ENCODE data around the gene HMGXB3.

Gene HMGXB3

DNA sequence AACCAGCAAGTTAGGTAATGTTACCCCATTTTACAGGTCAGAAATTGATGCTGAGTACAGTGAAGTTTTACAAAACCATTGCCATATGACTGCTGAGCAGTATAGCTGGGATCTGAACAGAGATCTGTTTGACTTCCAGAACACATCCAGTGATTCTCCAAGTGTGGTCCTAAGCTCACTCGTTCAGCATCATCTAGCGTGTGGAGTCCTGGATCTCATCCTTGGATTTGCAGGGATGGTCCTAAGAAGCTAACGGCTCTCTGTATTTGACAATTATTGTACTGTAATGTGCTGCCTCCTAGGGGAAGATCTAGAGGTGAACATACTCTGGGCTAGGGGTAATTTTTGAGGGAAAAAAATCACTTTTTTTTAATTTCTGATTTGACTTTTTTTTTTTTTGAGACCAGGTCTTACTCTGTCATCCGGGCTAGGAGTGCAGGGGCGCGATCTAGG, 38.6 kb upstream of the HMGXB3 start:
- Mint-ChIP-seq H3K9me3 (no peaks in the 10 kb centered on the region), H3K4me3 (peak overlapping the region; percentile 91), H3K4me1 (peaks cover 35% of the 10 kb centered on the region), H3K27ac (ENCODE audit: low read depth) (no peak overlapping the region), H3K27me3 (no peaks in the 10 kb centered on the region), H3K36me3 (ENCODE audit: insufficient read depth) (peaks cover 6% of the 10 kb centered on the region)
- DNase-seq (ENCODE audit: low spot score in 2 of 2), result no peak
- no peak for ATAC-seq (replicated peaks; ENCODE audit: extremely low read depth, poor library complexity, severe bottlenecking)

- ATAC-seq (replicated peaks; ENCODE audit: extremely low read depth, poor library complexity, severe bottlenecking) (no peak), DNase-seq (ENCODE audit: low spot score in 2 of 2) (no peak)
- H3K4me1 Mint-ChIP-seq, result peaks cover 35% of the 10 kb centered on the region
- no peaks in the 10 kb centered on the region for H3K9me3 Mint-ChIP-seq
- peaks cover 6% of the 10 kb centered on the region for H3K36me3 Mint-ChIP-seq (ENCODE audit: insufficient read depth)
- H3K27ac Mint-ChIP-seq (ENCODE audit: low read depth), result no peak overlapping the region
- H3K27me3 Mint-ChIP-seq, result no peaks in the 10 kb centered on the region
- H3K4me3 Mint-ChIP-seq, result no peak overlapping the region
Observed at GRCh38 chr5:149962601-149963300, 37.8 kb upstream of the HMGXB3 start.

- H3K27me3 Mint-ChIP-seq, result no peaks in the 10 kb centered on the region
Observed at GRCh38 chr5:149963729-149964128, 36.8 kb upstream of the HMGXB3 start.

DNA sequence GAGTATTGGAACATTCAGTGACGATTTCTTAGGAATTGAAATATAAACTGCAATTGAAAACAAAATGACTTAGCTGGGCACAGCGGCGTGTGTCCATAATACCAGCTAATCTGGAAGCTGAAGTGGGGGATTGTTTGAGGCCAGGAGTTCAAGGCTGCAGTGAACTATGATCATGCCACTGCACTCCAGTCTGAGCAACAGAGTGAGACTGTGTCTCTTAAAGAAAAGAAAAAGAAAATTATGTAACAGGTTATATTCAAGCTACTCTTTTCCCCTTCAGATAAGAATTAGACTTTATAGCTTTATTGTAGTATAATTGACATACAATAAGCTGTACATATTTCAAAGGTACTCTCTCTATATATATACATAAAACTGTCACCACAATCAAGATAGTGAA, 33.6 kb upstream of the HMGXB3 start:
- no peaks in the 10 kb centered on the region for H3K36me3 Mint-ChIP-seq (ENCODE audit: insufficient read depth)
- H3K27me3 Mint-ChIP-seq, result no peaks in the 10 kb centered on the region
- H3K27ac Mint-ChIP-seq (ENCODE audit: low read depth), result no peak overlapping the region
- peaks cover 25% of the 10 kb centered on the region for H3K4me1 Mint-ChIP-seq
- no peaks in the 10 kb centered on the region for H3K9me3 Mint-ChIP-seq
- DNase-seq (ENCODE audit: low spot score in 2 of 2) (no peak), ATAC-seq (replicated peaks; ENCODE audit: extremely low read depth, poor library complexity, severe bottlenecking) (no peak)
- H3K4me3 Mint-ChIP-seq, result no peak overlapping the region

More at GRCh38 chr5:149963729-149964128, 36.8 kb upstream of the HMGXB3 start:
- Mint-ChIP-seq H3K9me3 (no peaks in the 10 kb centered on the region), H3K4me3 (no peak overlapping the region), H3K27ac (ENCODE audit: low read depth) (no peak overlapping the region), H3K4me1 (peaks cover 35% of the 10 kb centered on the region), H3K36me3 (ENCODE audit: insufficient read depth) (peaks cover 6% of the 10 kb centered on the region)
- DNase-seq (ENCODE audit: low spot score in 2 of 2) (no peak), ATAC-seq (replicated peaks; ENCODE audit: extremely low read depth, poor library complexity, severe bottlenecking) (no peak)

GRCh38 chr5:149969181-149969930, 31.2 kb upstream of the HMGXB3 start:
- Mint-ChIP-seq H3K27ac (ENCODE audit: low read depth) (no peak overlapping the region), H3K9me3 (no peaks in the 10 kb centered on the region), H3K27me3 (no peaks in the 10 kb centered on the region), H3K4me1 (peaks cover 23% of the 10 kb centered on the region), H3K4me3 (no peak overlapping the region), H3K36me3 (ENCODE audit: insufficient read depth) (peaks cover 2% of the 10 kb centered on the region)
- DNase-seq (ENCODE audit: low spot score in 2 of 2) (no peak), ATAC-seq (replicated peaks; ENCODE audit: extremely low read depth, poor library complexity, severe bottlenecking) (no peak)

GRCh38 chr5:149975409-149975808, 25.1 kb upstream of the HMGXB3 start:
- no peak for ATAC-seq (replicated peaks; ENCODE audit: extremely low read depth, poor library complexity, severe bottlenecking)

DNA sequence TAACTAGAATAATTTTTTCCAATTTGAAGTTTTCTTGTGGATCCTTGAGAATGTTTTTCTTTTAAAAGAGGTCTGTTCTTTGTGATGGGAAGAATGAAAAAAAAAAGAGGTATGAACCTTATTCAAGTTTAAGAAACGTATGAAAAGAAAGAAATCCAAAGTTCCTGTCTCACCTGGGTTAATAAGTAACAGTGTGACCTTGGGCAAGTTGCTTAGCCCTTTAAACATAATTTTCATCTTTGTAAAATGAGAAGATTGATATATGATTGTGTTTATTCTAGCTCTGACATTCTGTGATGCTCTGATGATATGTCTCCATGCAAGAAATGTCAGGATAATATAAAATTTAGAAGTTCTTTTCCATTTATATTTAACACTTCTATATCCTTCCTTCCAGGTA, 20.6 kb upstream of the HMGXB3 start:
- no peak for ATAC-seq (replicated peaks; ENCODE audit: extremely low read depth, poor library complexity, severe bottlenecking)
- no peak overlapping the region for H3K27ac Mint-ChIP-seq (ENCODE audit: low read depth)
- no peak overlapping the region for H3K4me3 Mint-ChIP-seq
- DNase-seq (ENCODE audit: low spot score in 2 of 2), result no peak
- H3K36me3 Mint-ChIP-seq (ENCODE audit: insufficient read depth), result peaks cover 12% of the 10 kb centered on the region
- H3K27me3 Mint-ChIP-seq, result no peaks in the 10 kb centered on the region
- peaks cover 6% of the 10 kb centered on the region for H3K4me1 Mint-ChIP-seq
- no peaks in the 10 kb centered on the region for H3K9me3 Mint-ChIP-seq

More at GRCh38 chr5:149975409-149975808, 25.1 kb upstream of the HMGXB3 start:
- Mint-ChIP-seq H3K27ac (ENCODE audit: low read depth) (no peak overlapping the region), H3K36me3 (ENCODE audit: insufficient read depth) (peaks cover 12% of the 10 kb centered on the region), H3K27me3 (no peaks in the 10 kb centered on the region), H3K4me3 (no peak overlapping the region), H3K9me3 (no peaks in the 10 kb centered on the region), H3K4me1 (peaks cover 19% of the 10 kb centered on the region)
- DNase-seq (ENCODE audit: low spot score in 2 of 2), result no peak

GRCh38 chr5:149981206-149981605, 19.3 kb upstream of the HMGXB3 start:
- no peak for ATAC-seq (replicated peaks; ENCODE audit: extremely low read depth, poor library complexity, severe bottlenecking)

DNA sequence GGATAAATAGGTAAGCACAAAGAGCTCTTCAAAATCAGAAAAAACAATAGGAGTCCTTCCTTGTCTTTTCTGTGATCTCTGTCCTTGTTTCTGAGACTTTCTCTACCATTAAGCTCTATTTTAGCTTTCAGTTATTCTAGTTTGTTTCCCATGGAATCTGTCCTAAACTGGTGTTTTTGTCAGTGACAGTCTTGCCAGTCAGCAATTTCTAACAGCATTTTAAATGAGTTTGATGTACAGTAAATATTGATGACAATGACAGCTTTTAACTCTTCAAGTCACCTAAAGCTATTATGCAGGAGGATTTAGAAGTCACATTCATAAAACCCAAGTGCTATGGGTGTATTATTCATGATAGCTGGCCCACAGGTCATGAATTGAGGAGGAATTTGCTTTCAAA, 18.0 kb upstream of the HMGXB3 start:
- ATAC-seq (replicated peaks; ENCODE audit: extremely low read depth, poor library complexity, severe bottlenecking) (no peak), DNase-seq (ENCODE audit: low spot score in 2 of 2) (no peak)
- Mint-ChIP-seq H3K27ac (ENCODE audit: low read depth) (no peak overlapping the region), H3K4me3 (no peak overlapping the region), H3K27me3 (no peaks in the 10 kb centered on the region), H3K4me1 (no peaks in the 10 kb centered on the region), H3K36me3 (ENCODE audit: insufficient read depth) (peaks cover 12% of the 10 kb centered on the region), H3K9me3 (no peaks in the 10 kb centered on the region)

More at GRCh38 chr5:149981206-149981605, 19.3 kb upstream of the HMGXB3 start:
- Mint-ChIP-seq H3K4me3 (no peak overlapping the region), H3K4me1 (peaks cover 6% of the 10 kb centered on the region), H3K36me3 (ENCODE audit: insufficient read depth) (peaks cover 12% of the 10 kb centered on the region), H3K27me3 (no peaks in the 10 kb centered on the region), H3K27ac (ENCODE audit: low read depth) (no peak overlapping the region), H3K9me3 (no peaks in the 10 kb centered on the region)
- DNase-seq (ENCODE audit: low spot score in 2 of 2), result no peak

GRCh38 chr5:149988126-149988525, 12.4 kb upstream of the HMGXB3 start:
- H3K4me3 Mint-ChIP-seq, result no peak overlapping the region
- no peaks in the 10 kb centered on the region for H3K27me3 Mint-ChIP-seq

DNA sequence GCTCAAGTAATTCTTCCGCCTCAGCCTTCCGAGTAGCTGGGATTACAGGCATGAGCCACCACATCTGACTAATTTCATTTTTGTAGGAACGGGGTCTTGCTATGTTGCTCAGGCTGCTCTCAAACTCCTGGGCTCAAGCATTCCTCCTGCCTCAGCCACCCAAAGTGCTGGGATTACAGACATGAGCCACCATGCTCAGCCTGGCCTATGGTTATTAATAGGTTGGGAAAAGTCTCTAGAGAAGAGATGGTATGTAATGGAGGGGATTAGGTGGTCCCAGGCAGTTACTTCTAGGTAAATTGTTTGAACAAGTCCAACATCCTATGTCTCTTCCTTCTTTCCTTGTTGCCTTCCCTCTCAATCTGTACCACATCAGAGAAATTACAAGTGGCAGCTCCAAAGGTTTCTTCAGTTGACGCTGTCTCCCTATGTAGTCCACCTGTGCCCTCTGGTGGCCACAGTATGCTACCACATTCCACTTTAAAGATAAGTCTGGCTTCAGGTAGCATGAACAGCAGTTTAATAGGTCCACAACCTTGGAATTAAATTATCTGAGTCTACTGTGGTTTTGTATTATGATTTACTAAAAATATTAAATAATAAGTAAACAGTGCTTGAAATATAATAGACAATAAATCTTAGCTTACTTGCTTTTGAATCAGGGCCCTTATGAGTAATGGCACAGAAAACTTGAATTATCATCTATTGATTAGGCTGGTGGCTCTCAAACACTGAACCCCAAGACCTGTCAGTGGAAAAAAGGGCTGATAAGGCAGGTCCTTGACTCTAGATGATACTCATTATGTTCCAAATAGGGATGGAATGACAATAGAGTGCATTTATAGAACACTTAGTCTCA, 9.8 kb upstream of the HMGXB3 start:
- Mint-ChIP-seq H3K27me3 (no peaks in the 10 kb centered on the region), H3K27ac (ENCODE audit: low read depth) (no peak overlapping the region), H3K9me3 (no peaks in the 10 kb centered on the region), H3K4me3 (no peak overlapping the region), H3K4me1 (peaks cover 6% of the 10 kb centered on the region), H3K36me3 (ENCODE audit: insufficient read depth) (no peaks in the 10 kb centered on the region)
- ATAC-seq (replicated peaks; ENCODE audit: extremely low read depth, poor library complexity, severe bottlenecking) (no peak), DNase-seq (ENCODE audit: low spot score in 2 of 2) (peak; percentile 33 to 44)

More at GRCh38 chr5:149988126-149988525, 12.4 kb upstream of the HMGXB3 start:
- H3K36me3 Mint-ChIP-seq (ENCODE audit: insufficient read depth), result peaks cover 1% of the 10 kb centered on the region
- ATAC-seq (replicated peaks; ENCODE audit: extremely low read depth, poor library complexity, severe bottlenecking) (no peak), DNase-seq (ENCODE audit: low spot score in 2 of 2) (no peak)
- H3K9me3 Mint-ChIP-seq, result no peaks in the 10 kb centered on the region
- peaks cover 6% of the 10 kb centered on the region for H3K4me1 Mint-ChIP-seq
- H3K27ac Mint-ChIP-seq (ENCODE audit: low read depth), result no peak overlapping the region

DNA sequence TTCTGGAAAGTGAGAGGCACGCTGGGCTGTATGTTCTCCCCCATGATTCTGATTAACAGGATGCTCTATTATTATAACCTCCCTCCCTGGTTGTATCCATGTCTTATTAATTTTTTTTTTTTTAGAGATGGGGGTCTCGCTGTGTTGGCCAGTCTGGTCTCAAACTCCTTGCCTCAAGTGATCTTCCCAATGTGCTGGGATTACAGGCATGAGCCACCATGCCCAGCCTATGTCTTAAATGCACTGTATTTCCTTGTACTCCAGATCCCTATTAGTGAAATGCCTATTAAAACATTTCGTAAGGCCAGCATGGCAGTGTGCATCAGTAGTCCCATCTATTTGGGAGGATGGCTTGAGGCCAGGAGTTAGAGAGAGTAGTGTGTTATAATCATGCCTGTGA, 7.1 kb upstream of the HMGXB3 start:
- Mint-ChIP-seq H3K27ac (ENCODE audit: low read depth) (no peak overlapping the region), H3K4me1 (peaks cover 7% of the 10 kb centered on the region), H3K36me3 (ENCODE audit: insufficient read depth) (peaks cover 3% of the 10 kb centered on the region), H3K4me3 (no peak overlapping the region), H3K27me3 (no peaks in the 10 kb centered on the region), H3K9me3 (no peaks in the 10 kb centered on the region)
- ATAC-seq (replicated peaks; ENCODE audit: extremely low read depth, poor library complexity, severe bottlenecking) (no peak), DNase-seq (ENCODE audit: low spot score in 2 of 2) (no peak)
